Gastrocnemius medialis (tissue), 4 donors: Measurements from ENCODE around the gene SYT1.

Experiments
- POLR2A ChIP-seq, 2 donors: fragments of 450-650 bp; IDR thresholded peaks; one replicate each; pipeline ENCODE4 v1.6.1; 2017; ENCODE audit warnings: antibody characterized with exemption in 2 of 2, mild to moderate bottlenecking in 2 of 2, moderate library complexity in 2 of 2
- TF ChIP-seq, protein P1 (sequence below), 5 experiments: fragments of 450-650 bp in 3 of 5; fragments of 200-600 bp in 2 of 5; sonication (generic) in 2 of 5; IDR thresholded peaks in 4 of 5; conservative IDR thresholded peaks in 1 of 5; 1 replicate in 4 of 5; 2 replicates in 1 of 5; pipeline ENCODE4 v1.5.1; 2016 to 2019; ENCODE audit warnings: antibody characterized with exemption in 5 of 5, mild to moderate bottlenecking in 3 of 5, moderate library complexity in 3 of 5

DNA sequence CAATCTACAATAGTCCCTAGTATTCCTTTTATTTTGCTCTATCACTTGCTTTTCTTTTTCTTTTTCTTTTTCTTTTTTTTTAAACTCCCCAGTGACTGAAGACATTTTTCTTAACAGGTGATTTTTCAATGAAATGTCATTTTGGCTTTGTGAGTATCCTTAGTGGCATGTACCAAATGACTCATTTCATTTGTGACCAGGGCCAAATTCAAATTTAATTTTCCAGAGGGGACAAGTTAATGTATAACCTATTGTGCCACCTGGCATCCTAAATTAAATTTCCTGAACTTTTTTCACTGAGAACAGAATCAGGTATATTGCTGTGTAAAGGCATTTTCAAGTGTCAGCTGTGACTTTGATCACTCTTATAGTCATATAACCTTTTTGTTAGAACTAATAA, 39.7 kb upstream of the SYT1 start:
- TF ChIP-seq, protein P1, sequence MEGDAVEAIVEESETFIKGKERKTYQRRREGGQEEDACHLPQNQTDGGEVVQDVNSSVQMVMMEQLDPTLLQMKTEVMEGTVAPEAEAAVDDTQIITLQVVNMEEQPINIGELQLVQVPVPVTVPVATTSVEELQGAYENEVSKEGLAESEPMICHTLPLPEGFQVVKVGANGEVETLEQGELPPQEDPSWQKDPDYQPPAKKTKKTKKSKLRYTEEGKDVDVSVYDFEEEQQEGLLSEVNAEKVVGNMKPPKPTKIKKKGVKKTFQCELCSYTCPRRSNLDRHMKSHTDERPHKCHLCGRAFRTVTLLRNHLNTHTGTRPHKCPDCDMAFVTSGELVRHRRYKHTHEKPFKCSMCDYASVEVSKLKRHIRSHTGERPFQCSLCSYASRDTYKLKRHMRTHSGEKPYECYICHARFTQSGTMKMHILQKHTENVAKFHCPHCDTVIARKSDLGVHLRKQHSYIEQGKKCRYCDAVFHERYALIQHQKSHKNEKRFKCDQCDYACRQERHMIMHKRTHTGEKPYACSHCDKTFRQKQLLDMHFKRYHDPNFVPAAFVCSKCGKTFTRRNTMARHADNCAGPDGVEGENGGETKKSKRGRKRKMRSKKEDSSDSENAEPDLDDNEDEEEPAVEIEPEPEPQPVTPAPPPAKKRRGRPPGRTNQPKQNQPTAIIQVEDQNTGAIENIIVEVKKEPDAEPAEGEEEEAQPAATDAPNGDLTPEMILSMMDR (IDR thresholded peaks at IDR 0.05 in 4 of 5, conservative IDR thresholded peaks at IDR 0.05 in 1 of 5) = no peak
- TF ChIP-seq POLR2A (IDR thresholded peaks at IDR 0.05) = no peak
